GM23338 (cell line): ENCODE data around the gene ZDHHC1. TPM values are rescaled to one million over a fixed set of nuclear protein-coding genes. Genes with fewer than 3 reads are reported as not detected.

ENCODE experiments used
- ATAC-seq: fragments of 200-7000 bp; cut with Tn5 transposase; 3 replicates; pipeline ENCODE4 v1.9.1; 2020
- DNase-seq: peaks from one replicate; pipeline ENCODE4 v3.0.0-alpha.2; 2015; ENCODE audit warnings: low spot score
- H2AFZ ChIP-seq: fragments of 200-600 bp; sonication (generic); 2 replicates; pipeline ENCODE4 v1.8.0; 2016; ENCODE audit warnings: antibody characterized with exemption, mild to moderate bottlenecking, moderate library complexity
- H3F3A ChIP-seq: fragments of 200-600 bp; sonication (generic); replicated peaks from 2 replicates; pipeline ENCODE4 v1.8.0; 2017; ENCODE audit warnings: antibody characterized with exemption, mixed run types, low read depth
- H3K27ac ChIP-seq: fragments of 200-600 bp; sonication (generic); 2 replicates; pipeline ENCODE4 v1.6.1; 2016; ENCODE audit warnings: low read depth
- H3K27me3 ChIP-seq: fragments of 200-600 bp; sonication (generic); 2 replicates; pipeline ENCODE4 v1.8.0; 2016; ENCODE audit warnings: mild to moderate bottlenecking, mixed run types, moderate library complexity; ENCODE audit not compliant: insufficient read depth
- H3K36me3 ChIP-seq: fragments of 200-600 bp; sonication (generic); 2 replicates; pipeline ENCODE4 v1.8.0; 2016; ENCODE audit warnings: mild to moderate bottlenecking; ENCODE audit not compliant: insufficient read depth
- H3K4me1 ChIP-seq: fragments of 200-600 bp; sonication (generic); 2 replicates; pipeline ENCODE4 v1.8.0; 2016; ENCODE audit warnings: mild to moderate bottlenecking, moderate library complexity; ENCODE audit not compliant: insufficient read depth
- H3K4me2 ChIP-seq: fragments of 200-600 bp; sonication (generic); 2 replicates; pipeline ENCODE4 v1.7.1; 2017; ENCODE audit warnings: mixed run types
- H3K4me3 ChIP-seq: fragments of 200-600 bp; sonication (generic); 2 replicates; pipeline ENCODE4 v1.6.1; 2016; ENCODE audit warnings: mixed run types
- H3K79me2 ChIP-seq: fragments of 200-600 bp; sonication (generic); replicated peaks from 2 replicates; pipeline ENCODE4 v1.8.0; 2017; ENCODE audit warnings: mild to moderate bottlenecking; ENCODE audit not compliant: insufficient read depth
- H3K9me2 ChIP-seq: fragments of 200-600 bp; sonication (generic); 2 replicates; pipeline ENCODE4 v1.8.0; 2017; ENCODE audit not compliant: insufficient read depth
- H4K20me1 ChIP-seq: fragments of 200-600 bp; sonication (generic); replicated peaks from 2 replicates; pipeline ENCODE4 v1.8.0; 2017; ENCODE audit warnings: mild to moderate bottlenecking; ENCODE audit not compliant: insufficient read depth
- H3K27ac Mint-ChIP-seq: 2 replicates; pipeline ENCODE4 v1.8.0; 2020; ENCODE audit warnings: inconsistent platforms, mild to moderate bottlenecking, moderate library complexity, mixed read lengths
- H3K27me3 Mint-ChIP-seq: 3 replicates; pipeline ENCODE4 v1.8.0; 2022; ENCODE audit warnings: low read depth, mild to moderate bottlenecking, moderate library complexity, mixed read lengths, inconsistent platforms; ENCODE audit not compliant: insufficient read depth, poor library complexity
- H3K36me3 Mint-ChIP-seq: 3 replicates; pipeline ENCODE4 v1.8.0; 2021; ENCODE audit warnings: low read depth, mild to moderate bottlenecking, inconsistent platforms, moderate library complexity, mixed read lengths
- H3K4me1 Mint-ChIP-seq: 3 replicates; pipeline ENCODE4 v1.8.0; 2020; ENCODE audit warnings: mild to moderate bottlenecking, inconsistent platforms, mixed read lengths
- H3K4me3 Mint-ChIP-seq: 3 replicates; pipeline ENCODE4 v1.8.0; 2021; ENCODE audit warnings: moderate library complexity, mild to moderate bottlenecking, inconsistent platforms, mixed read lengths
- H3K9me3 Mint-ChIP-seq: 3 replicates; pipeline ENCODE4 v1.8.0; 2020; ENCODE audit warnings: moderate library complexity, mild to moderate bottlenecking, inconsistent platforms, mixed read lengths
- CREB1 ChIP-seq: fragments of 250-450 bp; sonication (Bioruptor Pico); IDR thresholded peaks from 2 replicates; pipeline ENCODE4 v1.5.0; 2020; ENCODE audit warnings: low read depth, mild to moderate bottlenecking, moderate library complexity
- CTCF ChIP-seq, 2 experiments: fragments of 200-600 bp in 1 of 2; sonication (generic) in 1 of 2; conservative IDR thresholded peaks; 2 replicates each; pipeline versions ENCODE4 v1.5.1 to v1.6.1; 2016 to 2017; ENCODE audit warnings: antibody characterized with exemption in 2 of 2, low read depth in 2 of 2, mild to moderate bottlenecking in 2 of 2, moderate library complexity in 1 of 2
- ETS1 ChIP-seq: IDR thresholded peaks from 2 replicates; pipeline ENCODE4 v1.6.1; 2016; ENCODE audit warnings: antibody characterized with exemption
- EZH2 ChIP-seq: fragments of 200-600 bp; sonication (generic); IDR thresholded peaks from one replicate; pipeline ENCODE4 v1.8.0; 2017; ENCODE audit warnings: antibody characterized with exemption, mild to moderate bottlenecking, low read depth; ENCODE audit not compliant: unreplicated experiment
- EZH2phosphoT487 ChIP-seq: fragments of 200-600 bp; sonication (generic); IDR thresholded peaks from one replicate; pipeline ENCODE4 v1.8.1; 2018; ENCODE audit warnings: antibody characterized with exemption; ENCODE audit not compliant: unreplicated experiment
- JUNB ChIP-seq: IDR thresholded peaks from one replicate; pipeline ENCODE4 v1.6.1; 2016; ENCODE audit warnings: antibody characterized with exemption; ENCODE audit not compliant: unreplicated experiment
- NANOG ChIP-seq: IDR thresholded peaks from 2 replicates; pipeline ENCODE4 v1.6.1; 2016; ENCODE audit warnings: antibody characterized with exemption, borderline replicate concordance
- POLR2AphosphoS5 ChIP-seq: IDR thresholded peaks from 2 replicates; pipeline ENCODE4 v1.6.1; 2016; ENCODE audit warnings: antibody characterized with exemption, low read depth
- REST ChIP-seq: IDR thresholded peaks from one replicate; pipeline ENCODE4 v1.6.1; 2018; ENCODE audit warnings: antibody characterized with exemption; ENCODE audit not compliant: unreplicated experiment
- STAT1 ChIP-seq: IDR thresholded peaks from one replicate; pipeline ENCODE4 v1.6.1; 2016; ENCODE audit warnings: antibody characterized with exemption; ENCODE audit not compliant: unreplicated experiment
- ZNF114 ChIP-seq: fragments of 250-450 bp; sonication (Bioruptor Pico); IDR thresholded peaks from 2 replicates; pipeline ENCODE4 v1.5.0; 2020; ENCODE audit warnings: mild to moderate bottlenecking, moderate library complexity
- ZNF331 ChIP-seq: fragments of 250-450 bp; sonication (Bioruptor Pico); IDR thresholded peaks from 2 replicates; pipeline ENCODE4 v1.5.0; 2020; ENCODE audit warnings: low read depth, mild to moderate bottlenecking, moderate library complexity
- polyA plus RNA-seq: library from polyadenylated mRNA; unstranded; fragments of >200 nt; fragmentation: Nextera tagmentation; extraction: Ambion mirVana; gene quantifications from 2 replicates; pipeline ENCODE4 v1.2.1, GENCODE V29; 2016
- total RNA-seq: library from RNA; depleted of rRNA; stranded (reverse); fragments of >200 nt; shearing (Covaris generic); gene quantifications from 2 replicates; pipeline ENCODE4 v1.2.3, GENCODE V29; 2014
- TF ChIP-seq, protein P1 (sequence below): fragments of 250-450 bp; sonication (Bioruptor Pico); IDR thresholded peaks from 2 replicates; pipeline ENCODE4 v1.5.0; 2020; ENCODE audit warnings: mild to moderate bottlenecking, moderate library complexity

The ZDHHC1 gene
- total and polyA plus RNA-seq, 2 experiments from 2014 or later: 1.4 to 2.7 TPM

- H3K79me2 ChIP-seq: no peaks in the 10 kb centered on the region
- 0 out of 2 replicates have a peak, but pooled peaks cover 4% of the 10 kb centered on the region for H3F3A ChIP-seq
- H3K27me3 Mint-ChIP-seq: peaks cover 15% of the 10 kb centered on the region
These were observed 15.4 kb downstream of the ZDHHC1 start for GRCh38 chr16:67400901-67401300.

More at GRCh38 chr16:67400901-67401300, 15.4 kb downstream of the ZDHHC1 start:
- H3K27ac Mint-ChIP-seq: no peak overlapping the region
- H3K36me3 ChIP-seq: no peaks in the 10 kb centered on the region
- ATAC-seq (no peak), DNase-seq (no peak)
- no peak overlapping the region for H3K4me2 ChIP-seq
- H3K36me3 Mint-ChIP-seq: no peaks in the 10 kb centered on the region; the same call in 2 of the 3 replicates
- no peaks in the 10 kb centered on the region for H3K9me2 ChIP-seq
- H3K4me1 Mint-ChIP-seq: peaks cover 28% of the 10 kb centered on the region
- no peak overlapping the region for H2AFZ ChIP-seq
- H3K4me3 Mint-ChIP-seq: no peak overlapping the region; the same call in 2 of the 3 replicates
- H3K4me1 ChIP-seq: peaks cover 25% of the 10 kb centered on the region
- H3K27me3 ChIP-seq: peaks cover 5% of the 10 kb centered on the region
- TF ChIP-seq STAT1 (no peak), REST (no peak), POLR2AphosphoS5 (no peak), EZH2phosphoT487 (no peak), EZH2 (no peak), CREB1 (CRISPR knock-in tag) (no peak), ETS1 (no peak), ZNF331 (no peak), JUNB (no peak), NANOG (no peak), ZNF114 (CRISPR knock-in tag) (no peak), CTCF (conservative IDR thresholded peaks at IDR 0.05; ENCODE audit: low read depth in 2 of 2) (no peak)
- TF ChIP-seq, protein P1, sequence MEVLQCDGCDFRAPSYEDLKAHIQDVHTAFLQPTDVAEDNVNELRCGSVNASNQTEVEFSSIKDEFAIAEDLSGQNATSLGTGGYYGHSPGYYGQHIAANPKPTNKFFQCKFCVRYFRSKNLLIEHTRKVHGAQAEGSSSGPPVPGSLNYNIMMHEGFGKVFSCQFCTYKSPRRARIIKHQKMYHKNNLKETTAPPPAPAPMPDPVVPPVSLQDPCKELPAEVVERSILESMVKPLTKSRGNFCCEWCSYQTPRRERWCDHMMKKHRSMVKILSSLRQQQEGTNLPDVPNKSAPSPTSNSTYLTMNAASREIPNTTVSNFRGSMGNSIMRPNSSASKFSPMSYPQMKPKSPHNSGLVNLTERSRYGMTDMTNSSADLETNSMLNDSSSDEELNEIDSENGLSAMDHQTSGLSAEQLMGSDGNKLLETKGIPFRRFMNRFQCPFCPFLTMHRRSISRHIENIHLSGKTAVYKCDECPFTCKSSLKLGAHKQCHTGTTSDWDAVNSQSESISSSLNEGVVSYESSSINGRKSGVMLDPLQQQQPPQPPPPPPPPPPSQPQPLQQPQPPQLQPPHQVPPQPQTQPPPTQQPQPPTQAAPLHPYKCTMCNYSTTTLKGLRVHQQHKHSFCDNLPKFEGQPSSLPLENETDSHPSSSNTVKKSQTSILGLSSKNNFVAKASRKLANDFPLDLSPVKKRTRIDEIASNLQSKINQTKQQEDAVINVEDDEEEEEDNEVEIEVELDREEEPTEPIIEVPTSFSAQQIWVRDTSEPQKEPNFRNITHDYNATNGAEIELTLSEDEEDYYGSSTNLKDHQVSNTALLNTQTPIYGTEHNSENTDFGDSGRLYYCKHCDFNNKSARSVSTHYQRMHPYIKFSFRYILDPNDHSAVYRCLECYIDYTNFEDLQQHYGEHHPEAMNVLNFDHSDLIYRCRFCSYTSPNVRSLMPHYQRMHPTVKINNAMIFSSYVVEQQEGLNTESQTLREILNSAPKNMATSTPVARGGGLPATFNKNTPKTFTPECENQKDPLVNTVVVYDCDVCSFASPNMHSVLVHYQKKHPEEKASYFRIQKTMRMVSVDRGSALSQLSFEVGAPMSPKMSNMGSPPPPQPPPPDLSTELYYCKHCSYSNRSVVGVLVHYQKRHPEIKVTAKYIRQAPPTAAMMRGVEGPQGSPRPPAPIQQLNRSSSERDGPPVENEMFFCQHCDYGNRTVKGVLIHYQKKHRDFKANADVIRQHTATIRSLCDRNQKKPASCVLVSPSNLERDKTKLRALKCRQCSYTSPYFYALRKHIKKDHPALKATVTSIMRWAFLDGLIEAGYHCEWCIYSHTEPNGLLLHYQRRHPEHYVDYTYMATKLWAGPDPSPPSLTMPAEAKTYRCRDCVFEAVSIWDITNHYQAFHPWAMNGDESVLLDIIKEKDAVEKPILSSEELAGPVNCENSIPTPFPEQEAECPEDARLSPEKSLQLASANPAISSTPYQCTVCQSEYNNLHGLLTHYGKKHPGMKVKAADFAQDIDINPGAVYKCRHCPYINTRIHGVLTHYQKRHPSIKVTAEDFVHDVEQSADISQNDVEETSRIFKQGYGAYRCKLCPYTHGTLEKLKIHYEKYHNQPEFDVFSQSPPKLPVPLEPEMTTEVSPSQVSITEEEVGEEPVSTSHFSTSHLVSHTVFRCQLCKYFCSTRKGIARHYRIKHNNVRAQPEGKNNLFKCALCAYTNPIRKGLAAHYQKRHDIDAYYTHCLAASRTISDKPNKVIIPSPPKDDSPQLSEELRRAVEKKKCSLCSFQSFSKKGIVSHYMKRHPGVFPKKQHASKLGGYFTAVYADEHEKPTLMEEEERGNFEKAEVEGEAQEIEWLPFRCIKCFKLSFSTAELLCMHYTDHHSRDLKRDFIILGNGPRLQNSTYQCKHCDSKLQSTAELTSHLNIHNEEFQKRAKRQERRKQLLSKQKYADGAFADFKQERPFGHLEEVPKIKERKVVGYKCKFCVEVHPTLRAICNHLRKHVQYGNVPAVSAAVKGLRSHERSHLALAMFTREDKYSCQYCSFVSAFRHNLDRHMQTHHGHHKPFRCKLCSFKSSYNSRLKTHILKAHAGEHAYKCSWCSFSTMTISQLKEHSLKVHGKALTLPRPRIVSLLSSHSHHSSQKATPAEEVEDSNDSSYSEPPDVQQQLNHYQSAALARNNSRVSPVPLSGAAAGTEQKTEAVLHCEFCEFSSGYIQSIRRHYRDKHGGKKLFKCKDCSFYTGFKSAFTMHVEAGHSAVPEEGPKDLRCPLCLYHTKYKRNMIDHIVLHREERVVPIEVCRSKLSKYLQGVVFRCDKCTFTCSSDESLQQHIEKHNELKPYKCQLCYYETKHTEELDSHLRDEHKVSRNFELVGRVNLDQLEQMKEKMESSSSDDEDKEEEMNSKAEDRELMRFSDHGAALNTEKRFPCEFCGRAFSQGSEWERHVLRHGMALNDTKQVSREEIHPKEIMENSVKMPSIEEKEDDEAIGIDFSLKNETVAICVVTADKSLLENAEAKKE (CRISPR knock-in tag): no peak
- no peaks in the 10 kb centered on the region for H3K9me3 Mint-ChIP-seq
- no peaks in the 10 kb centered on the region for H4K20me1 ChIP-seq
- no peak overlapping the region for H3K27ac ChIP-seq
- no peak overlapping the region for H3K4me3 ChIP-seq
